NCI-H2196 treated with DMSO at 0.1 percent for 48 hours (cell line): ENCODE measurements around the gene RUNX1.

Experiments used
- DNase-seq: peaks from one replicate; lab custom pipeline; 2025; ENCODE audit not compliant: unreplicated experiment; lab: John Stamatoyannopoulos, UW

The RUNX1 gene

GRCh38 chr21:34762786-34763185, 286.3 kb downstream of the RUNX1 start:
- no peak for DNase-seq

GRCh38 chr21:34761758-34762330, 287.3 kb downstream of the RUNX1 start:
- DNase-seq: no peak

GRCh38 chr21:34754690-34755647, 294.1 kb downstream of the RUNX1 start:
- DNase-seq: no peak

- no peak for DNase-seq
Measured at GRCh38 chr21:34748862-34749261, 300.2 kb downstream of the RUNX1 start.

GRCh38 chr21:34745557-34746255, 303.4 kb downstream of the RUNX1 start:
- DNase-seq: peak; percentile 61

GRCh38 chr21:34744801-34745200, 304.3 kb downstream of the RUNX1 start:
- DNase-seq: no peak

GRCh38 chr21:34743831-34744230, 305.3 kb downstream of the RUNX1 start:
- no peak for DNase-seq

GRCh38 chr21:34743285-34743684, 305.8 kb downstream of the RUNX1 start:
- no peak for DNase-seq

- DNase-seq: no peak
Measured at GRCh38 chr21:34740198-34740597, 308.9 kb downstream of the RUNX1 start.
